Measurements from ENCODE around the gene NMRAL1. TPM values are rescaled to one million over a fixed set of nuclear protein-coding genes. Genes with fewer than 3 reads are reported as not detected.

The NMRAL1 gene
- total and polyA plus RNA-seq, 10 of the 15 experiments (the other 5 are each of a cell fraction or from before 2014, with no cell fraction given) = 4.8 to 102 (median 62.5) TPM

GRCh38 chr16:4498546-4499195, 24.2 kb upstream of the NMRAL1 start:
- Histone ChIP-seq H3K9me3 (replicated peaks; ENCODE audit: control insufficient read depth, insufficient read depth, low read length) (no peaks in the 10 kb centered on the region), H3K27ac (ENCODE audit: control insufficient read depth, insufficient read depth) (no peak overlapping the region), H4K20me1 (ENCODE audit: control insufficient read depth, insufficient read depth) (no peaks in the 10 kb centered on the region; the same call in 1 of the 2 replicates), H3K9ac (ENCODE audit: control insufficient read depth, insufficient read depth, low read length) (no peak overlapping the region), H3K79me2 (ENCODE audit: control insufficient read depth, insufficient read depth, low read length) (no peaks in the 10 kb centered on the region; the same call in 1 of the 2 replicates), H3K4me3 (no peak overlapping the region), H3K27me3 (replicated peaks in 1 of 2; ENCODE audit: control insufficient read depth in 2 of 2, insufficient read depth in 2 of 2, low read length in 1 of 2) (no peaks in the 10 kb centered on the region), H3K4me2 (ENCODE audit: control insufficient read depth, insufficient read depth) (no peak overlapping the region), H2AFZ (ENCODE audit: control insufficient read depth, low read depth, low read length) (no peak overlapping the region), H3K4me1 (ENCODE audit: control insufficient read depth, insufficient read depth, low read length) (no peaks in the 10 kb centered on the region), H3K36me3 (ENCODE audit: control insufficient read depth in 2 of 2, insufficient read depth in 2 of 2, low read length in 1 of 2) (no peaks in the 10 kb centered on the region; a peak in 2 of 4 replicates)
- BruUV-seq (replicated peaks) = no TSS peak
- DNase-seq (ENCODE audit: low read depth, low spot score) (no peak), ATAC-seq (no peak), FAIRE-seq (no peak)
- in situ Hi-C loops (cut with MboI) (no loop called here), intact Hi-C loops (cut with micrococcal nuclease; ENCODE audit: unreplicated experiment) (no loop called here)
- TF ChIP-seq NFYB (IDR thresholded peaks at IDR 0.05; ENCODE audit: insufficient read depth, low read depth, low read length) (no peak), PKNOX1 (IDR thresholded peaks at IDR 0.05) (no peak), JUND (IDR thresholded peaks at IDR 0.05; ENCODE audit: low read depth, low read length) (no peak), SRF (IDR thresholded peaks at IDR 0.05; ENCODE audit: low read depth in 2 of 2, low read length in 2 of 2) (no peak), EGR1 (IDR thresholded peaks at IDR 0.05; ENCODE audit: borderline replicate concordance in 1 of 2, low read depth in 2 of 2, low read length in 2 of 2) (no peak), ZNF687 (IDR thresholded peaks at IDR 0.05) (no peak), NR2F1 (conservative IDR thresholded peaks at IDR 0.05) (no peak)
- ChIA-PET SMC1A (ENCODE audit: uncharacterized antibody, unreplicated experiment) (interaction anchor here (3.7 kb wide), 1 partner anchor 8 kb away, joined by 12 read pairs; no protein-coding TSS in a partner anchor), CTCF (interaction anchor here (0.6 to 3.2 kb wide), 2 partner anchors 87 to 96 kb away, joined by 4 to 16 read pairs; no protein-coding TSS in a partner anchor), RAD21 (ENCODE audit: unreplicated experiment) (no interaction called here), POLR2A (interaction anchor here (0.5 to 1.0 kb wide), 2 partner anchors 11 to 20 kb away, joined by 4 to 5 read pairs; no protein-coding TSS in a partner anchor)
- 67% methylated on average over 8 of the region's 8 CpGs for WGBS (ENCODE audit: insufficient coverage, insufficient replicate concordance, low lambda C conversion rate, missing lambda C conversion rate)

Data from GM12878 (cell line).